Pancreas (tissue), 10 donors: Measurements from ENCODE around the gene ITCH. TPM values are rescaled to one million over a fixed set of nuclear protein-coding genes. Genes with fewer than 3 reads are reported as not detected.
"Not testable (repeated sequence)": the region's sequence is repeated elsewhere in the genome, so short reads cannot be mapped to it uniquely, and the experiment has no call there.

Source experiments
- ATAC-seq, 4 donors: fragments of 200-7000 bp; cut with Tn5 transposase; one replicate each; pipeline versions ENCODE4 v1.8.0 to v1.9.1; 2020; ENCODE audit warnings: mild to moderate bottlenecking in 4 of 4, moderate library complexity in 4 of 4
- DNase-seq, 6 donors: peaks; one replicate each; pipeline ENCODE4 v3.0.0-alpha.2; 2020
- FAIRE-seq: peaks from 2 replicates; lab custom pipeline; 2012; peaks lifted over from hg19 to GRCh38; lab: Jason Lieb, UNC
- H3K27ac ChIP-seq, 4 donors: fragments of 200-600 bp; sonication (generic); 1 replicate in 3 of 4; 2 replicates in 1 of 4; pipeline versions ENCODE4 v1.5.0 to v1.8.0; 2020
- H3K27me3 ChIP-seq, 4 donors: fragments of 200-600 bp; one replicate each; pipeline ENCODE4 v1.8.0; 2021
- H3K36me3 ChIP-seq, 3 donors: fragments of 200-600 bp; sonication (generic) in 1 of 3; one replicate each; pipeline versions ENCODE4 v1.5.0 to v1.8.0; 2020 to 2021
- H3K4me1 ChIP-seq, 3 donors: fragments of 200-600 bp; one replicate each; pipeline ENCODE4 v1.8.0; 2021
- H3K4me3 ChIP-seq, 4 donors: fragments of 200-600 bp; sonication (generic) in 2 of 4; one replicate each; pipeline versions ENCODE4 v1.5.0 to v1.8.0; 2020 to 2021
- H3K9me3 ChIP-seq, 4 donors: fragments of 200-600 bp; one replicate each; pipeline ENCODE4 v1.8.0; 2021
- WGBS, 2 donors: extraction: QIAGEN DNeasy Blood & Tissue Kit; methylation state at CpG; one replicate each; pipeline ENCODE4 v1.1.7; 2013; 5-methylcytosine and 5-hydroxymethylcytosine counted together
- intact Hi-C, 3 donors: fragments of 100-400 bp; cut with DNase I; formaldehyde crosslinking; loops; one replicate each; pipeline versions ENCODE4 v1.11.1 to v1.14.2; 2022
- polyA plus RNA-seq, 2 donors: library from polyadenylated mRNA; stranded (reverse); fragments of 200-250 nt; gene quantifications; one replicate each; pipeline ENCODE4 v1.2.3, GENCODE V29; 2013
- total RNA-seq, 6 donors: library from RNA; stranded (reverse); fragmentation: NEBNext Ultra II Directional in 4 of 6; extraction: Animal tissue kit (Norgen Biotek cat#: 25700) in 4 of 6; gene quantifications; one replicate each; pipeline versions ENCODE4 v1.2.1 to v1.2.4, GENCODE V29; 2021 to 2023
- TF ChIP-seq, protein P1 (sequence below), 4 donors: fragments of 200-600 bp; sonication (generic) in 3 of 4; IDR thresholded peaks; one replicate each; pipeline versions ENCODE4 v1.5.0 to v1.8.0; 2021; ENCODE audit warnings: antibody characterized with exemption in 4 of 4
- donor health status: healthy with polysubstance abuse.
- donor health status: DM: no; HTN: no; CAD: no; lungs with moderate emphysema.
- donor health status: DM: no; HTN: no; CAD: no.
- donor health status: control.
- donor health status: control.
- donor health status: Bipolar disorder and iron deficiency.
- donor health status: DM: yes; HTN: yes; CAD: no.
- donor health status: DM: no; HTN: no; CAD: no.
- donor health status: DM: no; HTN: no; CAD: no.
- donor health status: DM: yes; HTN: yes; CAD: no.

The ITCH gene
- total and polyA plus RNA-seq, 8 donors, result 5.7 to 37.0 (median 20.5) TPM

DNA sequence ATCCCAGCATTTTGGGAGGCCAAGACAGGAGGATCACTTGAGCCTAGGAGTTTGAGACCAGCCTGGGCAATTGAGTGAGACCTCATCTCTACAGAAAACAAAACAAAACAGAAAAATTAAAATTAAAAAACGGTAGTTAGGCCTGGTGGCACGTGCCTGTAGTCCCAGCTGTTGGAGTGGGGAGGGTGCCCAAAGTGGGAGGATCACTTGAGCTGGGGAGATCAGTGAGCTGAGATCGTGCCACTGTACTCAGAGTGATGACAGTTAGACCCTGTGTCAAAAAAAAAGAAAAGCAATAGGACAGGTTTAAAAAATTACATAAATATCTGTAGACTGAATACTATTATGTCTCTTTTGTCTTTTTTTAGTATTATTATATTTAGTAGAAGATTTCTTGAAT lies 64.3 kb downstream of the ITCH start:
- no peak for DNase-seq
- Histone ChIP-seq H3K4me1 (peaks cover 0 to 5% (median 0%) of the 10 kb centered on the region in 3 donors), H3K4me3 (no peak overlapping the region), H3K36me3 (peaks cover 0 to 19% (median 0%) of the 10 kb centered on the region in 3 donors), H3K9me3 (no peaks in the 10 kb centered on the region), H3K27ac (no peak overlapping the region), H3K27me3 (no peaks in the 10 kb centered on the region)
- TF ChIP-seq, protein P1, sequence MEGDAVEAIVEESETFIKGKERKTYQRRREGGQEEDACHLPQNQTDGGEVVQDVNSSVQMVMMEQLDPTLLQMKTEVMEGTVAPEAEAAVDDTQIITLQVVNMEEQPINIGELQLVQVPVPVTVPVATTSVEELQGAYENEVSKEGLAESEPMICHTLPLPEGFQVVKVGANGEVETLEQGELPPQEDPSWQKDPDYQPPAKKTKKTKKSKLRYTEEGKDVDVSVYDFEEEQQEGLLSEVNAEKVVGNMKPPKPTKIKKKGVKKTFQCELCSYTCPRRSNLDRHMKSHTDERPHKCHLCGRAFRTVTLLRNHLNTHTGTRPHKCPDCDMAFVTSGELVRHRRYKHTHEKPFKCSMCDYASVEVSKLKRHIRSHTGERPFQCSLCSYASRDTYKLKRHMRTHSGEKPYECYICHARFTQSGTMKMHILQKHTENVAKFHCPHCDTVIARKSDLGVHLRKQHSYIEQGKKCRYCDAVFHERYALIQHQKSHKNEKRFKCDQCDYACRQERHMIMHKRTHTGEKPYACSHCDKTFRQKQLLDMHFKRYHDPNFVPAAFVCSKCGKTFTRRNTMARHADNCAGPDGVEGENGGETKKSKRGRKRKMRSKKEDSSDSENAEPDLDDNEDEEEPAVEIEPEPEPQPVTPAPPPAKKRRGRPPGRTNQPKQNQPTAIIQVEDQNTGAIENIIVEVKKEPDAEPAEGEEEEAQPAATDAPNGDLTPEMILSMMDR (IDR thresholded peaks at IDR 0.05), result no peak
- WGBS, 2 donors, result 67 to 81% methylated on average over 3 of the region's 3 CpGs
- no peak for FAIRE-seq
- intact Hi-C loops, result no loop called here
- ATAC-seq, result no peak

DNA sequence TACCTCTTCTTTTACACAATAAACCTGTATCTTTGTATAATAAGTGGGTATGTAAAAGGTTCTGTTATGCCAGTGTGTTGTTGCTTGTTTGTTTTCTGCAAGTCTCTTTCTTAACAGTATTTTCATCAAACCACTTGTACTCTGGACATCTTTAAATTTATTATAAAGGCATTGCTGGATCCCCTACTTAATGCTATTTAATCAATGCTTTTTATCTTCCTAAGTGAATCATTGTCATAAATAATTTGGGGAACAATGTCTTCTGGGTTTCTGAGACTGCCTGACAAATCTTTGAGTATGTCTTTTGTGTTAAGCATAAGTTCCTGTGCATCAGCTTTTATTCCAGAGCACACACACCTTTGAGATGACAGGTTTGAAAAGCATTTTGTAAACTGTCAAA lies 64.7 kb downstream of the ITCH start:
- no peak for FAIRE-seq
- TF ChIP-seq, protein P1 (IDR thresholded peaks at IDR 0.05), result no peak
- Histone ChIP-seq H3K27ac (no peak overlapping the region), H3K27me3 (no peaks in the 10 kb centered on the region), H3K36me3 (peaks cover 0 to 19% (median 0%) of the 10 kb centered on the region in 3 donors), H3K9me3 (no peaks in the 10 kb centered on the region), H3K4me1 (peaks cover 0 to 5% (median 0%) of the 10 kb centered on the region in 3 donors), H3K4me3 (no peak overlapping the region)
- no peak for DNase-seq
- intact Hi-C loops, result no loop called here
- no peak for ATAC-seq

DNA sequence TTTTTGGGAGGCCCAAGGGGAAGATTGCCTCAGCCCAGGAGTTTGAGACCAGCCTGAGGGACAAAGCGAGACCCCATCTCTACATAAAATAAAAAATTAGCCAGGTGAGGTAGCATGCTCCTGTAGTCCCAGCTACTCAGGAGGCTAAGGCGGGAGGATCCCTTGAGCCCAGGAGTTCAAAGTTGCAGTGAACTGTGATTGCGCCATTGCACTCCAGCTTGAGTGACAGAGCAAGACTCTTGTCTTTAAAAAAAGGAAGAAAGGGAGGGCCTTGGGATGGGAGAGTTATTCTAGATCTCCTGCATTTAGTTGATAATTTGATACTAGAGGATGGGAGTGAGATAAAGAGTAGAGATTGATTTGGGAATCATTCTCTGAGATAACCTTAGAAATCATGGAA lies 68.1 kb downstream of the ITCH start:
- WGBS, 2 donors, result 95 to 98% methylated on average over 3 of the region's 3 CpGs
- no peak for FAIRE-seq
- DNase-seq, result no peak
- H3K27me3 ChIP-seq, result no peaks in the 10 kb centered on the region
- TF ChIP-seq, protein P1 (IDR thresholded peaks at IDR 0.05), result no peak
- ATAC-seq, result no peak
- H3K27ac ChIP-seq, result no peak overlapping the region
- intact Hi-C loops, result no loop called here
- no peaks in the 10 kb centered on the region for H3K9me3 ChIP-seq
- no peaks in the 10 kb centered on the region for H3K4me1 ChIP-seq
- H3K36me3 ChIP-seq, result peaks cover 0 to 4% (median 0%) of the 10 kb centered on the region in 3 donors
- no peak overlapping the region for H3K4me3 ChIP-seq

DNA sequence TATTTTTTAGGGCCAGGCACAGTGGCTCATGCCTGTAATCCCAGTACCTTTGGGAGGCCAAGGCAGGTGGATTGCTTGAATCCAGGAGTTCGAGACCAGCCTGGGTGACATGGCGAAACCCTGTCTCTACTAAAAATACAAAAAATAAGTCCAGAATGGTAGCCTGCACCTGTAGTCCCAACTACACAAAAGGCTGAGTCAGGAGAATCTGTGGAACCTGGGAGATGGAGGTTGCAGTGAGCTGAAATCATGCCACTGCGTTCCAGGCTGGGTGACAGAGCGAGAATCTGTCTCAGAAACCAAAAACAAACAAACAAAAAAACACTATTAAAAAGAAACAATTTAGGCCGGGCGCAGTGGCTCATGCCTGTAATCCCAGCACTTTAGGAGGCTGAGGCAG lies 69.6 kb downstream of the ITCH start:
- intact Hi-C loops, ATAC-seq, H3K4me1 ChIP-seq, FAIRE-seq, DNase-seq, H3K36me3 ChIP-seq, H3K27me3 ChIP-seq, H3K27ac ChIP-seq, H3K4me3 ChIP-seq, H3K9me3 ChIP-seq: not testable (repeated sequence)
- 96 to 97% methylated on average over 6 of the region's 6 CpGs for WGBS, 2 donors

DNA sequence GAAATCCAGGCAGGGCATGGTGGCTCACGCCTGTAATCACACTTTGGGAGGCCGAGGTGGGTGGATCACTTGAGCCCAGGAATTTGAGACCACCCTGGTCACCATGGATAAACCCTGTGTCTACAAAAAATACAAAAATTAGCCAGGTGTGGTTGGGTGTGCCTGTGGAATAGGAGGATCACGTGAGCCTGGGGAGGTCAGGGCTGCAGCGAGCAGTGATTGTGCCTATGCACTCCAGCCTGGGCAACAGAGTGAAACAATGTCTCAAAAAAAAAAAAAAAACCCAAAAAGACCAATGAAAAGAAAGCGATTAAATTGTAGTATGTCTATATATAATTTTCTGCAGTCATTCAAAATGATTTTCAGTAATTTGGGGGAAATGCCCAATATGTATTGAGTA lies 70.3 kb downstream of the ITCH start:
- ATAC-seq, result no peak
- FAIRE-seq, result no peak
- WGBS, 2 donors, result 95 to 99% methylated on average over 5 of the region's 5 CpGs
- intact Hi-C loops, result no loop called here
- Histone ChIP-seq H3K4me3 (no peak overlapping the region), H3K27ac (no peak overlapping the region), H3K36me3 (peaks cover 0 to 7% (median 0%) of the 10 kb centered on the region in 3 donors), H3K9me3 (no peaks in the 10 kb centered on the region), H3K4me1 (no peaks in the 10 kb centered on the region), H3K27me3 (no peaks in the 10 kb centered on the region)
- no peak for DNase-seq
- TF ChIP-seq, protein P1 (IDR thresholded peaks at IDR 0.05), result no peak
